GM18507 (cell line): ENCODE measurements around the gene ABCA1.
"Not testable (repeated sequence)": the region's sequence is repeated elsewhere in the genome, so short reads cannot be mapped to it uniquely, and the experiment has no call there.

ENCODE experiments used
- DNase-seq: peaks from one replicate; pipeline ENCODE4 v3.0.0; 2011; ENCODE audit warnings: low read depth; ENCODE audit not compliant: insufficient read length; ENCODE audit errors: extremely low spot score
- FAIRE-seq: peaks from 2 replicates; lab custom pipeline; 2011; peaks lifted over from hg19 to GRCh38; lab: Jason Lieb, UNC

ABCA1 gene

DNA sequence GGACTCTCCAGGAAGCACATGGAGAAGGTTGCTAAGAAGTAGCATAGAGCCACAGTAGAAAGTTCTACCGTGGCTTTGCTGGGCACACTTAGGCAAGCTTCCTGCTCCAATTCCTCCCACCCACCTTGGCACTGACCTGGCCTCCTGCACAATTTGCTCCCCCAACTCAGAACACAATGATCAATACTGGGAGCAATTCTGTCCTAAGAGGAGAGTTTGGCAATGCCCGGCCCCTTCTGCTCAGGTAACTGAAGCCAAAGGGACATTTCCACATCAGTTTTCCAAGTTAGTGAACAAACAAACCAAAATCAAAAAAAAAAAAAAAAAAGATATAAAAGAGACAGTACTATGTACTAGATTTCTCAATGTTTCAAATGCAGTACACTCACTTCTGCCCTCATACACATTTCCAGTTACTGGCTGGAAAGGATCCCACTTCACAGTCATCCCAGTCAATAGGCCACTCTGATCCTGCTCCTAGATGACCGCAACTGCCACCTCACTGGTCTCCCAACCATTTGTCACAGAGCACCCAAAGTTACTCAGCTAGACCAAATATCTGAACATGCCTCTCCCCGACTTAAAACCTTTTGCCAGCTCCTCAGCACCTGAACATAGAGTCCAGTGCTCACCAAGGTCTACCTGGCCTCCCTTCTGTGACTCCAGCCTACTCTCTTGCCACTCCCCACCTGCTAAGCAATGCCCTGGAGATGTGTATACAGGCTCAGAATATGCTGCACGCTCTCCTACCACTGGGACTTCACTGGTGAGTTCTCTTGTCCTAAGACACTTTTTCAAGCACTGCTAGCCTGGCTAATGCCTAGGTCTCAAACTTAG, 21.3 kb downstream of the ABCA1 start:
- no peak for DNase-seq
- FAIRE-seq, result no peak

DNA sequence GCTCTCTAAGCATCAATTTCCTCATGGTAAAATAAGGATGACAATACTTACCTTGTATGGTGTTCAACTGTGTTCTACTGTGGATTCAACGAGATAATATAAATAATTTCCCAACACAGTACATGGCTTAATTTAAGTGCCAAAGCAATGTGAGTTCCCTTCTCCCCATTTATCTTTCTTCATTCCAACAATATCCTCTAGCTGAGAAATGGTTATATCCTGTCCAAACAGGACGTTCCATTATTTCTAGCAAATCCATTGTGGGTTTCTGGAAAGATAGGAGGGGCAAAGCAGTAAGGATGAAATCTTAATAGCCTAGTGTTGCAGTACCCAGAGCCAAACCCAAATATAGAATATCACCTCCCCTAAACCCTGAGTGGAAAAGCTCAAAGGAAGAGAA, 22.0 kb downstream of the ABCA1 start:
- no peak for DNase-seq
- FAIRE-seq, result no peak

DNA sequence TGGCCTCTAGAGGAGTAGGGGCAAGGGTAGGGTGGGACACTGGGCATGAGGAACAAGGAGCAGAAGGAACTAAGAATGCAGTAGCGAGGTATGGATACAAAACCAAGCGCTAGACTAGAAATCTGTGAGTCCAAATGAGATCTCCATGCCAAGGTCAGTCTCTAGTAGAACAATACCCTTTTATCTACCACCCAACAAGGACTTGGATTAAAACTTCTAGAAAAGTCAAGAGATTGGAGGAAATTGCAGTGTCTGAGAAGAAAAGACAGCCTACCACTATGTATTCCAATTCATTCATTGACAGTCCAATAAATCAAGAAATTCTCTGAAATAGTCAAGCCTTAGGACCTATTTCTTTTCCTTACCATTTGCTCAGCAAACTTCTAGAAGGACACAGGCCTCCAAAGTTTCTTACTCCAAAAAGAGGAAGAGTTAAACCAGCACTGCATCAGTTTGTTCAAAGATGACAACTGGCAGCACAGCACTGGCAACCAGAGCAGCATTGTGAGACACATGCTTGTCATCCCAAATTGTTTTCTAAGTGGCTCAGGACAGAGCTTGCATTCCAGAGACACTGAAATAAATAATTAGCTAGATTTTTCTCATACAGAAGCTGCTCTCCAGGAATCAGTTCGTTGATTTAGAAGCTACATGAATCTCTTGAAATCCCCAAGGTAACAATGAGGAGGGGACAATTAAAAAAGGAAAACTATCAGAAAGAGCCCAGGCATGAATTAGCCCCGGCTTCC, 22.6 kb downstream of the ABCA1 start:
- no peak for DNase-seq
- FAIRE-seq, result no peak

DNA sequence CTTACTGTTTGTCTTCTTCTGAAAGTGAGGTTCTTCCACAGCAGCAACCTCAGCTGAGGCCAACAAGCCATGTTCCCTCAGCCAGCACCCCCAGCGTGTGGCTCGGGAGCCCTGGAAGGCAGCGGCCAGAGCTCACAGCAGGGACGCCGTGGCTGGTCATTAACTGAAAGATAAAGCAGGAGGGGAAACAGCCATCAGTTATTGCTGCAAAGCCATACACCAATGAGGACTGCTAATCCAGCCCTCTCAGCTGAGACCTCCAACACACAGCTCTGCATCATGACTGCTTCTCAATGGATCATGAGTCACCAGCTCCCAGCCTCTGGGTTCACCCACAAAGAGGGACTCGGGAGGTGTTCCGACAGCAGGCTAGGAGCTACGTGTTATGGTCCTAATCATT, 24.3 kb downstream of the ABCA1 start:
- DNase-seq (no peak), FAIRE-seq (no peak)

DNA sequence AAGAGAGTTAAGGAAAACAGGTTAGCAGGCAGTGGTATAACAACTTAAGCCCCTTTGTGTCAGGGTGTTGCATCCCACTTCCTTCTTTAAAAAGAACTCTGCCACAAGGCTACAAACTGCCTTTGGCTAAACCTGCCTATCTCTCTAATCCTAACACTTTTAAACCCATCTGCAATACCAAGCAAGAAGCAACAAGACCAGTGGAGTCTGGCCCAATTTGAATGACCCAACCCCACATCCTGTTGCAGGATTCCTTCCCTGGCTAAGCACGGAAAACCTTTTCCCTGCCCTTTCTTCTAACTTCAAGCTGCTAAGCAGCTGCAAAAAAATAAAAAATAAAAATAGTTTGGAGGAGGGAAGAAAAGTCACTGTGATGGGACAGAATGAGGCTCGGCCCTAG, 27.1 kb downstream of the ABCA1 start:
- DNase-seq (no peak), FAIRE-seq (no peak)

DNA sequence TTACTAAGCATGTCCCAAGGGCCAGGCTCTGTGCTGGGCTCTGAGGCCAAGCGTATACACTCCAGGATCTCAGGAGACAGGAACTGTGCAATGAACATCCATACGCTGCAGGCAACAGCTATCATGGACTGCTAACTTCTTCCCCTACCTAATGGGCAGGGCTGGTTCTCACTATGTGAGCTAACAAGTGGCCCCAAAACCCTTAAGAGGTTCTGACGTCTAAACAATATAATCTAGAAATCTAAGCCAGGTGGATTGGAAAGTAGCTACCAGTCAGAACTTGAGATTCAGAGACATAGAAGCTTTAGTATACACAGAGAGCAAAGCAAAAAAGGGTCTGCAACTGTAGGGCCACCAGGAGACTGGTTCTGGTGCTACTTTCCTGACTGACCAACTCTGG, 27.6 kb downstream of the ABCA1 start:
- DNase-seq (no peak), FAIRE-seq (no peak)

DNA sequence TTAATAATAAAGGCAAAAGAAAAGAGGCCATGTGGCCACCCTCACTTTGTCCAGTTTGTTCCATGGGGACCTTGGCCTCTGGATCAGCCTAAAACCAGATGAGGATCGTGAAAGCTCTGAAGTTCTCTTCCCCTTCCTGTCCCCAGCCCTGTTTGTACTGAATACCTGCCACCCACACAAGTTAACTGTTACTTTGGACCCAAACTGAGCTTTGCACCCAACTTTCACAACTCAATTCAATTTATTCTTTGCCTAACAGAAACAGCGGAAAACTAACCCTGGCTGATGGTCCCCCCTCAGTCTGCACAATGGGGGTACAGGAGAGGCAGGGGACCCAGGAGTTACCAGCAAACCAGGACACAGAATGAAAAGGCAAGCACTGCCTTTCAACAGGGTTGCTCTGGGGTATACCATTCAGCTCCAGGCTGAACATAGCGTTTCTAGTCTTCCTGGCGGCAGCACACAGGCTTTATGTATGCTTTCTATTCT, 28.2 kb downstream of the ABCA1 start:
- DNase-seq (no peak), FAIRE-seq (no peak)

DNA sequence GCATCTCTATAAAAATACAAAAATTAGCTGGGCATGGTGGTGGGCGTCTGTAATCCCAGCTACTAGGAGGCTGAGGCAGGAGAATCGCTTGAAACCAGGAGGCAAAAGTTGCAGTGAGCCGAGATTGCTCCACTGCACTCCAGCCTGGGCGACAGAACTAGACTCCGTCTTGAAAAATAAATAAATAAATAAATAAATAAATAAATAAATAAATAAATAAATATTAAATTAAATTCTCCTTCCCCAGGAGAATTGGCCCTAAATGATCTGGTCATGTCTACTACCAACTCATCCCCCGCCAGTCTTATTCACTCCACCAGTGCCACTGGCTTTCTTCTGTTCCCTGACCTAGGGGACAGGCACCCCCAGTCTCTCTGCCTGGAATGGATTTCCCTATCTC, 29.6 kb downstream of the ABCA1 start:
- FAIRE-seq, DNase-seq: not testable (repeated sequence)

DNA sequence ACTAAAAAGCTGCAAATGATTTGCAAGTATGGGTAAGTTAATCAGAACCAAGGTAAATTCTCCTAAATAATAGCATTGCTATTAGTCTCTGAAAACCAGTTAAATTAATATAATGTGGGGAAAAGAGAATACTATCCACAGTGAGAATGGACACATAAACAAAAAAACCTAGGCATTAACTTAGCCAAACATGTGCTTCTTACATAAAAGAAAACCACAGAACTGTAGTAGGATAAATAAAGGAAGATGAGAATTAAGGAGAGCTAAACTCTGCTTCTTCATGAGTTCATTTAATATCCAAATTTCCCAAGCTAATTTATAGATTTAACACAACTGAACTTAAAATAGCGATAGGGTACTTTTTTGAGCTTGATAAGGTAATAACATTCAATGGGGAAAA, 31.8 kb downstream of the ABCA1 start:
- FAIRE-seq (no peak), DNase-seq (no peak)

DNA sequence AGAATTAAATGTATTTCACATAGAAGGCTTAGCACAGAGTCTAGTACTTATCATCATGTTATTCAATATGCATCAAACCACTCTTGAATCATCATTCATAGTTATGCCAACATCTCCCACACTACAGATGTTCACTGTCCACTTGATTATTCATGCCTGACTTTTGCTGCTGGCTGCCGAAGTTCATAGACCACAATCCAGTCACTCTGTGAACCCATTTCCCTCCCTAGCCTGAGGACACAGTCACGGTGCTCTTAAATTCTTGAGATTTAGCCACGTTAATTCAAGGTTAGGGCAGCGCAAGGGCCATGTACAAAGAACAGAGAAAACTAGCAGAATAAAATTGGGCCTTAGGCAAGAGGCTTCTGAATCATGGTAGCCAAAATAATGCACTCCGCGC, 32.4 kb downstream of the ABCA1 start:
- FAIRE-seq (no peak), DNase-seq (no peak)

DNA sequence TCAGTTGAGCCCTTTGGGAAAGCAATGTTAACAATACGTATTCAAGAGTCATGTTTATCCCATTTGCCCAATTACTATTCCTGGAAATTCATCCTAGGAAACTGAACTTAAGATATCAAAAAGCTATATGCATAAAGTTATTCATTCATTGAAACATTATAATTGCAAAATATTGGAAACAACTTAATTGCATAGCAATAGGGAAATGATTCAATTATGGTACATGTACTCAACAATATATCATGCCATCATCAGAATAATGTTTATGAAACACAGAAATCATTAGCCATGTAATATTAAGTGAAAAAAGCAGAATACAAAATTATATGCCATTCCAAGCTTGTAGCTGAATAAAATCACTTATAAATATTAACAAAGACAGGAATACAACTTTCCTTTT, 35.3 kb downstream of the ABCA1 start:
- FAIRE-seq (no peak), DNase-seq (no peak)

DNA sequence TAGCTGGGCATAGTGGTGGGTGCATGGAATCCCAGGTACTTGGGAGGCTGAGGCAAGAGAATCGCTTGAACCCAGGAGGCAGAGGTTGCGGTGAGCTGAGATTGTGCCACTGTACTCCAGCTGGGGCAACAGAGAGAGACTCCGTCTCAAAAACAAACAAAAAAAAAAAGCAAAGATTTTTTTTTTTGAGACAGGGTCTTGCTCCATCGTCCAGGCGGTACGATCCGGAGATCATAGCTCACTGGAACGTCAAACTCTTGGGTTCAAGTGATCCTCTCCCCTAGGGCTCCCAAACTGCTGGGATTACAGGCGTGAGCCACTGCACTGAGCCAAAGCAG, 37.6 kb downstream of the ABCA1 start:
- FAIRE-seq (no peak), DNase-seq (no peak)

DNA sequence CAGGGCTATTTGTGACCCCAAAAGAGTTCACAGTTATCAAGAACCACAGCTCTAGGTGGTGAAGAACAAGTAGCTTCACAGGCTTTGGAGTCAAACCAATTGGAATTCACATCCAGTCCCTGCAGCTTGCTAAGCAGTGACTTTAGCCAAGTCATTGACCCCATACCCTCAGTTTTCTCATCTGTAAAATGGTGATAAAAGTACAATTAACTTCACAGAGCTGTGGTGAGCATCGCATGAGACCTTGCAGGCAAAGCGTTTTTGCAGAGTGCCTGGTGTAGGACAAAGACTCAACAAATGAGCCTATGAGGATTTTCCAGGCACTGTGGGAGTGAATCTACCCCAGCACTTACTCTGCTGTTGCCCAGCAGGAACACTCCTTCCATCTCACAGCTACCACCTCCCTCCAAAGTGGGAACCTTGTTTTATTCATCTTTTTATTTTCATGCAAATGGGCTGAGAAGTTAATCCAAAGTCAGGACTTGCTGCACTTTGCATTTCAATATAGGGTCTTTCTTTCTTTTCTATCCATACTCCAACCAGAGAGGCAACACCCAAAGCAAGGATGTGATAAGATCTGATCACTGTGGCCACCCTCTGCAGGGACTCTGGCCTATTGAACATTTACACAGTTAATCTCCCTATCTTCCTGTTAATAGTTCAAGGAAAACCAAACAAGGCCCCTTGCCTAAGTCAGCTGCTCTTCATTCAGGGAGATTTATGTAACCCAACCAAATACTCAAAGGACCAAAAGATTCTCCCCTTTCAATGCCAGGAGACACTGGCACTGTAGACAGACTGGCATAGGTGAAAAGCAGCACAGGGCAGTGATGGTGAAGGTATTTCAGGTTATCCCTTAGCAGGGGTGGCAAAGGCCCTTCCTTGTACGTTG, 41.9 kb downstream of the ABCA1 start:
- DNase-seq, result no peak
- no peak for FAIRE-seq

DNA sequence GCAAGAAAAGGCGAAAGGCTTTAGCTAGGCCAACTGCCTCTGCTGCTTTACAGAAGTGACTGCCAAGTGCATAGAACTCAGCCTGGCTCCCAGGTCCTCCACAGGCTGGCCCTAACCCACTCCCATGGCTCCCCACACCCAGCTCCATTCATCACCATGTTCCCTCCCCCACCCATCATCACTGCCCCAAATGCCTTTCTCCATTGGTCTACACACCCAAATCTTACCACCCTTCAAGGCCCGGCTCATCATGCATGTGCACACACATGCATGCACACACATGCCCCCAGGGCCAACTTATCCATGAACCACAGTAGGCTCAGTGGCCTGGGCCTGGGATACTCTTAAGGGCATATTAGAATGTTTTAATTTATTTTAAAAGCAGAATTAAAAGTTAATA, 44.8 kb downstream of the ABCA1 start:
- FAIRE-seq, result no peak
- DNase-seq, result no peak

DNA sequence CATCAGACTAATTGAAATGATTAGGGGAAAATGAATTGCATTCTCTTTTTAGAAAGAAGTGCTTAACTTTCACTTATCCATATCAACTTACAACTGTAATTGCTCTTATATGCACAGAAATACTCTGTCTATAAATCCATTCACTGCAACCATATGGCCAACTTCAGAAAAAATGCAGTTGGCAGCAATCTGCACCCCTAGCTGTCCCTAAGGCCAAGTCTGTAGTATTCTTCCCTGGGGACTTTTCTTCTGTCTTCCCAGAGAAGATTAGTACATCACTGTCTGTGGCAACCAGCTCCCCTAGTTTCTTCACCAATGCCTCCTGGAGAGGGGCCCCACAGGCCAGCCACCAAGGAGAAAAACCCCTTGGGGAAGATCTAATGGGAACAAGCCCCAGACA, 45.4 kb downstream of the ABCA1 start:
- DNase-seq, result no peak
- FAIRE-seq, result no peak

DNA sequence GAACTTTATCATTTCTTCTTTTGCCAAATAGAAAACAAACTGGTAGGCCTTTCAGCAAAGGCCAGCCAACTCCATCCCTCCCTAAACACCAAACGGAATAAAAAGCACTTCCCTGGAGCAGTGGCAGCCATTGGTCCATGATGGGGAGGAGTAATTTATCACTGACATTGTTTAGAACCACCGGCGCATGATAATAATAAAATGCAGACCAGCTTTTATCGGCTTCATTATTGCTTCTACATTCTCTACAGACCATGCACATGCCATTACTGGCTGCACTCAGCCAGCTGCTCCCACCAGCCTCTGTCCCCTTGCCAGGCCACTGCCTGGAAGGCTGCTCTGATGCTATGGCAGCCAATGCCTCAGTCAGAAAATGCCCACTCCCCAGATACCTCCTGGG, 45.9 kb downstream of the ABCA1 start:
- FAIRE-seq, result no peak
- no peak for DNase-seq

DNA sequence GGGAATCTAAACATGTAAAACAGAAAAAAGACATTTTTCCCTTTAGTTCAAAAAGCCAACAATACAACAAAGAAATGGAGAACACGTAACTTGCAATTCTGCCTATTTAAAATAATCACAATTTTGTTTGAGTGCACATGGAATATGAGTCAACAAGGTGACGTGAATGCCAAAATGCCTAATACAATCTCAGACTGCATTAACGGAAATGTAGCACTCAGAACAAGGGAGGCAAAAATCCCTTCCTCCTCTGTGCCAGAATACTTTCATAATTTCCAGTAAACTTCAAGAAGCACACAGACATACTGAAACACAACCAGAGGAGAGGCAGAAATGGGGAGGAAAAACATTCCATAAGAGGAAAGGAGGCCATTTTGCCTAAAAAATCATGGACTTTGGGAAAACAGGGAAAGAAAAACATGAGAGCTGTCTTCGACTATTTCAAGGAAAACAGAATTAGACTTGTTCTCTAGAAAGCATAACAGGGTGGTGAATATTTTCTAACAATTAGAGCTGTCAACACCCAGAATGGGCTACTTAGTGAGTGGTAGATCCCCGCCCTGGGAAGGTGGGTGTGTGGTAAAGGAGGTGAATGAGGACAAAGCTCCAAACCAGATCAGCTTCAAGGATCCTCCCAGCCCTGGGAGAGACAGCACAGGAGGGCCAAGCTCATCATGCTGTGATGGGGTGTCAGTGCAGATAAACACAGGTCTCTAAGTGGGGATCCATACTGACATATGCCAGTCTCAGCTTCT, 48.2 kb downstream of the ABCA1 start:
- DNase-seq (no peak), FAIRE-seq (no peak)

DNA sequence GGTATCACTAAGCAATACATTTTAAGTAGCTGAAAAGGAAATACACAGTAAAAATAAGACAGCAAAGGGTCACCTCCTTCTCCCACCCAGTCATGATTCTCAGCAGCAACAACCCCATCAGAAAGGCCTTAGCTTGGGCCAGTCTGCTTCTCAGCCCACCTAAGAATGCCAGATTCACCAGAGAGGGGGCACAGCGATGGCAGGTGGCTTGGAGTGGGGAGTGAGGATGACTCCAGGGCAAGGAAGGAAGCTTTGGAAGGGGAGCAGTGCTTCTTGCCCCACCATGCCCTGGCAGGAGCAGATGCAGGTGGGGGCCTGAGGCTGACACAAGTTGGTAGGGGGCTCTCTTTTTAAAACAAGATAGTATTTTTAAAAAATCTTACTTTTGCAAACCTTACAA, 51.4 kb downstream of the ABCA1 start:
- FAIRE-seq (no peak), DNase-seq (no peak)

DNA sequence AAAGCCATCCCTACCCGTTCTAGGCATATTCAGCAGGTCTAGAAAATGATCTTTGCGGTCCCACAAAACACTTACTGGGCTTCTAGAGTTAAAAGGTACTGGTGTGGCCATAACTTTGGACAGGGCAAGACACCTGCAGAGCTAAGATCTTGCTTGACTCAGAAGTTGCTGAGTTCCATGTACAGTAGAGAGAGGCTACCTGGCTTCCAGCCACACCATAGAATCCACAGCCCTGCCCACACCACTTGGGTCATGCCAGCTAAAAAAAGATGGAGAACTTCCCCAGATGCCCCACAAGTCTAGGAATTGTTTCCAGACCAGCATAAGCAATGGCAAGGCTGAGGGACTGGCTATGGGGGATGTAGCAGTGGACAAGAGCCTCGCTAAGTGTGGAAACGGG, 52.1 kb downstream of the ABCA1 start:
- no peak for FAIRE-seq
- DNase-seq, result no peak
